T-helper 2 cell treated with Interferon-gamma antibody and Interleukin-4, amounts not matched to agents 5 μg/mL and 100 μg/mL, for 36 hours (primary cell): ENCODE measurements around the gene FLNB.
A peak's percentile ranks its signal among the peaks of the same experiment; 100 is the strongest.
"Not testable (repeated sequence)": the region's sequence is repeated elsewhere in the genome, so short reads cannot be mapped to it uniquely, and the experiment has no call there.

Source experiments
- DNase-seq: peaks from one replicate; pipeline ENCODE4 v3.0.0; 2021; ENCODE audit warnings: low spot score
- H3K27ac Mint-ChIP-seq: one replicate; pipeline ENCODE4 v1.8.0; 2021; ENCODE audit warnings: mild to moderate bottlenecking, mixed read lengths
- H3K27me3 Mint-ChIP-seq: one replicate; pipeline ENCODE4 v1.8.0; 2021; ENCODE audit warnings: low read depth, mixed read lengths
- H3K36me3 Mint-ChIP-seq: one replicate; pipeline ENCODE4 v1.8.0; 2021; ENCODE audit warnings: low read depth, mixed read lengths
- H3K4me1 Mint-ChIP-seq: one replicate; pipeline ENCODE4 v1.8.0; 2021; ENCODE audit warnings: low read depth, mixed read lengths
- H3K4me3 Mint-ChIP-seq: one replicate; pipeline ENCODE4 v1.8.0; 2022; ENCODE audit warnings: mild to moderate bottlenecking, moderate library complexity, mixed read lengths
- H3K9me3 Mint-ChIP-seq: one replicate; pipeline ENCODE4 v1.8.0; 2021; ENCODE audit warnings: mixed read lengths

FLNB gene

DNA sequence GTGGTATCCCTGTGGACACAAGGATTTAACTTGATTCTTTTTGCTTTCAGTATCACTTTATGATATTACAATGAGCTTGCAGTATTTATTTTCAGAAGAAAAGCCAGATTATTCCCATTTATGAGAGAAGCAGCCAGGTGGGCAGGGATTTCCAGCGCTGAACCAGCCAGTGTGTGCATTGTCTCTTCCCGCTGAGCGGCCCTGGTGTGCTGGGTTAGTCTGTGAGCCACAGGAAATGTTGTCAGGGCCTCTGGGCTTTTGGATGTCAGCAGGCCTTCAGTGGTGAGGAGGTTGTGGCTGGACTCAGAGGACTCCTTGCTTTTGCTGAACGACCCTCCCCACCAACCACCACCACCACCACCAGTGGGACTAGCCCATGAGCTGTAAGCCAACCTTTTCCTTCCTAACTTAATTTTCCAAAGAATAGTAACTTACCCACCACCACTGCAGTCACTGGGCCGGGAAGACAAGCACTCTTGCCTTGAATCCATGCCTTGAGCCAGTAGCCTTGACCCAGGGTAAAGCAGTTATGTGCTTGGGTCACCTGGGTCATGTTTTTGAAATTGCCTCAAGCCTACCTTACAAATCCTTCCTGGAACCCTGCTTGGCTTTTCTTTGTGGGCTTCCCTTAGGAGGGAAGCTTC, 33.1 kb downstream of the FLNB start:
- Mint-ChIP-seq H3K4me3 (peak overlapping the region; percentile 43), H3K36me3 (peaks cover 4% of the 10 kb centered on the region), H3K27me3 (no peaks in the 10 kb centered on the region), H3K9me3 (no peaks in the 10 kb centered on the region), H3K4me1 (peaks cover 45% of the 10 kb centered on the region), H3K27ac (peak overlapping the region; percentile 63)
- DNase-seq, result no peak

GRCh38 chr3:58041826-58042324, 33.7 kb downstream of the FLNB start:
- Mint-ChIP-seq H3K4me1 (peaks cover 39% of the 10 kb centered on the region), H3K27me3 (no peaks in the 10 kb centered on the region), H3K4me3 (peak overlapping the region; percentile 43), H3K36me3 (peaks cover 4% of the 10 kb centered on the region), H3K27ac (peak overlapping the region; percentile 63), H3K9me3 (no peaks in the 10 kb centered on the region)
- DNase-seq, result no peak

- no peak for DNase-seq
- H3K27ac Mint-ChIP-seq, result no peak overlapping the region
- H3K4me3 Mint-ChIP-seq, result no peak overlapping the region
- peaks cover 28% of the 10 kb centered on the region for H3K4me1 Mint-ChIP-seq
- no peaks in the 10 kb centered on the region for H3K27me3 Mint-ChIP-seq
- H3K9me3 Mint-ChIP-seq, result no peaks in the 10 kb centered on the region
- H3K36me3 Mint-ChIP-seq, result peaks cover 2% of the 10 kb centered on the region
These were observed 34.9 kb downstream of the FLNB start for GRCh38 chr3:58042947-58043707.

DNA sequence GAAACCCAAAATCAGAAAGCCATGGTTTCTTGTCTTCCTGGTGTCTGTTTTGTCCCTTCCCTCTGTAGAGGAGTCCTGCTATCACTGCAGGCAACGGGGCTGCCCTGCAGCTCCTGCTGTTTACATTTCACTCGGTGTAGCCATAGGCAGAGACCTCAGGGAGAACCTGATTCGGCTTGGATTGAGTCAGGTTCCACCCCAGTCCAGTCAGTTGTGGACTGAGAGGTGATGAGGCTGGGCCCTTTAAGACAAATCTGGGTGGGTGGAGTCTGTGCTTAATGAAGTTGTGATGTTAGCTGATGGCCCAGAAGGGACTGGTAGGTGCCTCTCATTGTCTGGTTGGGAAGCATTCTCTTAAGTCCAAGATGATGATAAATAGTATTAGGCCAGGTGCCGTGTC, 35.7 kb downstream of the FLNB start:
- Mint-ChIP-seq H3K27me3 (no peaks in the 10 kb centered on the region), H3K27ac (no peak overlapping the region), H3K36me3 (peaks cover 2% of the 10 kb centered on the region), H3K4me1 (peaks cover 27% of the 10 kb centered on the region), H3K9me3 (no peaks in the 10 kb centered on the region), H3K4me3 (no peak overlapping the region)
- no peak for DNase-seq

DNA sequence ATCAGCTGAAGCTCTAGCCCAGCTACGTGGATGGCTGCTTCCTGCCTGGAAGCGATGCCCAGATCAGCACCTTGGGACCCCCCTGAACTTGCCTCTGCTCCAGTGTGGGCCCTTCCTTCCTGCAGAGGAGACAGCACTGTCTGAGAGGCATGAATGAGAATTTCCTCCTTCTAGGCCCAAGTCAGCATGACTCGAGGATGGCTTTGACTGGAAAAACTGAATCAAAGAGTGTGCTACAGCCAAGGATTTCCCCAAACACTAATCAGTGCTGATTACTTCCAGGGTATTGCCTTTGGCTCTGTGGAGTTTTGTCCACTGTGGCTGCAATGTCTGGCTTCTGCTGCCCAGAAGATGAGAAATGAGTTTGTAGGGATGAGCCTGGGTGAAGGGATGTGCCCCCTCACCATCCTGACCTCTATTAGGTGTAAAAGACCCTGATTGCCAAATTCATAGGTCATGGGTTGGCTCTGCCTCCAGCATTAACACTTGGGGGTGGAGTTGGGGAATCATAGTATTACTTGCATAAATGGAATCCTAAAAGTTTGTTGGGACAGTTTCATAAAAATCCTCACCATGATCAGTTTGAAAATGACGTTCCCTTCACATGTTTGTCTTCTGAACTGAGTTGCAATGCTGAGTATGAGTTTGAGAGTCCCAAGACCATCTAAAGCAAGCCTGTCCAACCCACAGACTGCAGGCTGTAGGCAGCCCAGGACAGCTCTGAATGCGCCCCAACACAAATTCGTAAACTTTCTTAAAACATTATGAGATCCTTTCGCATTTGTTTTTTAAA, 36.7 kb downstream of the FLNB start:
- no peaks in the 10 kb centered on the region for H3K9me3 Mint-ChIP-seq
- peaks cover 2% of the 10 kb centered on the region for H3K36me3 Mint-ChIP-seq
- no peak overlapping the region for H3K27ac Mint-ChIP-seq
- H3K4me1 Mint-ChIP-seq, result peaks cover 28% of the 10 kb centered on the region
- no peak for DNase-seq
- H3K4me3 Mint-ChIP-seq, result no peak overlapping the region
- no peaks in the 10 kb centered on the region for H3K27me3 Mint-ChIP-seq

DNA sequence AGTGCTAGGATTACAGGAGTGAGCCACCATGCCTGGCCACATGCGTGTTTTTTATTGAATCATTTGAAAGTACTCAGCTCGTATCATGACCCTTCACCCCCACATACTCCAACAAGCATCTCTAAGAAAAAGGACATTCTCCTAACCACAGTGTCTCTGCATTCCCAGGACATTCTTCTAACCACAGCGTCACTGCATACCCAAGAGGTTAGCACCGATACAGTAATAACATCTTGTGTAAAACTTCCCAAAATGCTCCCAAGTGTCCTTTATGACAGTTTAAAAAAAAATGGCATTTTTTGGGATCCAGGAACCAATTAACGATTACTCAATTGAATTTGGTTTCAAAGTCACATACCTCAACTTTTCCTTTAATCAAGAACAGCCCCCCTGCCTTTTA, 39.6 kb downstream of the FLNB start:
- Mint-ChIP-seq H3K27ac (no peak overlapping the region), H3K36me3 (peaks cover 2% of the 10 kb centered on the region), H3K27me3 (no peaks in the 10 kb centered on the region), H3K9me3 (no peaks in the 10 kb centered on the region), H3K4me3 (no peak overlapping the region), H3K4me1 (peaks cover 15% of the 10 kb centered on the region)
- no peak for DNase-seq

- Mint-ChIP-seq H3K9me3 (no peaks in the 10 kb centered on the region), H3K4me3 (no peak overlapping the region), H3K36me3 (peaks cover 2% of the 10 kb centered on the region), H3K27me3 (no peaks in the 10 kb centered on the region), H3K4me1 (peaks cover 15% of the 10 kb centered on the region), H3K27ac (no peak overlapping the region)
- DNase-seq, result no peak
These were observed 40.1 kb downstream of the FLNB start for GRCh38 chr3:58048301-58048700.

DNA sequence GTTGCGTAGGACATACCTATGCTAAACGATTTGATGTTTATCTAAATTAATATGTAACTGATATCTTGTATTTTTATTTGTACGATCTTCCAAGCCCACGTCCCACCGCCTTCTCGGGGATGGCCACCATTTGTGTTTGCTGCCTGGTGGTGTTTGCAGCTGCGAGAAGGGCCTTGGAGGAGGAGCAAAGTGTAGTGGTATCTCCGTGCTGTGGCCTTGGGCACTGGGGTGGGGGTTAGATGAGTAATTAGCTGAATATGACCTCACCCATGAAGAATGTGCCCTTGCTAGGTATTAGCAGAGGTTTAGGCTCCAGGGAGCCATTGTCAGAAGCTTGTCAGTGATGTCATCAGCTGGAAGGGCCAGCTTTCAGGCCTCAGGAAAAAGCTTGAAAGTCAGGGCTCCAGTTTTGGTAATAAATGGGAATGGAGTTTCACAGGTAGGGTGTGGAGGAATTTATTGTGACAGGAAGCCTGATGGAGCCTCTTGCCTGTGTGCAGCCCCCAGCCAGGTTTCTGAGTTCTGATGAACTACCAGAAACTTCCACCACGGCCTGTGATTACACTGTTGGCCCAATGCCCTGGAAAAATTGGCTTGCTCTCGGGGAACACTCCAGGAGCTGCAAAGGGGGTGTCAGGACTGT, 41.0 kb downstream of the FLNB start:
- H3K27me3 Mint-ChIP-seq, result no peaks in the 10 kb centered on the region
- H3K27ac Mint-ChIP-seq, result no peak overlapping the region
- H3K9me3 Mint-ChIP-seq, result no peaks in the 10 kb centered on the region
- DNase-seq, result no peak
- H3K36me3 Mint-ChIP-seq, result peaks cover 2% of the 10 kb centered on the region
- no peak overlapping the region for H3K4me3 Mint-ChIP-seq
- peaks cover 15% of the 10 kb centered on the region for H3K4me1 Mint-ChIP-seq

DNA sequence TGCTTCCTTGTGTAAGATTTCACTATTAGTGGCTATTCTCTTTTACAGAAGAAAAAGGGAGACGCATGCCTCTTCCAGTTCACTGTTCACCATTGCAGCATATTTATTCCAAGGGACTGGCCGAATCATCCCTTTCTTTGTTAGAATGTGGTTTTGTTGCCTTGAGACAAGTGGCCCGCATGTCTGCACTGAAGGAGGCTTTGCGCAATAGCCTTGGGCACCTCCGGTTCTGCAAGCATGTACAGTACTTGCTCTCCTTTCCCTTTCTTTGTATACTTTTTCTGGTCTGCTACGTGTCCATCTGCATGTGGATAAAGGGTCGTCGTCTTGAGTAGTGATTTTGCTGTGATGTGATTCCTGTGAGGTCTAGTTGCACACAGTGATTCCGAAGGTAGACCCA, 43.0 kb downstream of the FLNB start:
- no peak overlapping the region for H3K27ac Mint-ChIP-seq
- no peaks in the 10 kb centered on the region for H3K9me3 Mint-ChIP-seq
- DNase-seq, result no peak
- H3K4me1 Mint-ChIP-seq, result peaks cover 13% of the 10 kb centered on the region
- H3K27me3 Mint-ChIP-seq, result no peaks in the 10 kb centered on the region
- H3K4me3 Mint-ChIP-seq, result no peak overlapping the region
- peaks cover 2% of the 10 kb centered on the region for H3K36me3 Mint-ChIP-seq

DNA sequence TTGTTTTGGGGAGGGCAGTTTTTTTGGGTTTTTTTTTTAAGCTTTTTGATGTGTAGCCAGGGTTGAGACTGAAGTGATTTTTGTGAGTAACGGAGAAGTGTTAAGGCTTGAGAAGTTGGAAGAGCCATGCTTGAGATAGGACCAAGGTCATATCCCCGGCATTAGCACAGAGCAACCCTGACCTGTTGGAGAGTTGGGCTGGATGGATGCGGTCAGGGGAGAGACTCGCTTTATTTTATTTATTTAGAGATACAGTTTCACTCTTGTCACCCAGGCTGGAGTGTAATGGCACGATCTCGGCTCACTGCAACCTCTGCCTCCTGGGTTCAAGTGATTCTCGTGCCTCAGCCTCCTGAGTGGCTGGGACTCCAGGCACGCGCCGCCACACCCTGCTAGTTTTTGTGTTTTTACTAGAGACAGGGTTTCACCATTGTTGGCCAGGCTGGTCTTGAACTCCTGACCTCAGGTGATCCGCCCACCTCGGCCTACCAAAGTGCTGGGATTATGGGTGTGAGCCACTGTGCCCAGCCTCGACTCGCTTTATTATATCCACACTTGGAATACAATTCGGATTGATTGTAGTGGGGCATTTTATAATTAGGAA, 43.5 kb downstream of the FLNB start:
- H3K4me3 Mint-ChIP-seq, H3K27me3 Mint-ChIP-seq, H3K36me3 Mint-ChIP-seq, H3K9me3 Mint-ChIP-seq, H3K27ac Mint-ChIP-seq, DNase-seq: not testable (repeated sequence)
- peaks cover 13% of the 10 kb centered on the region for H3K4me1 Mint-ChIP-seq

DNA sequence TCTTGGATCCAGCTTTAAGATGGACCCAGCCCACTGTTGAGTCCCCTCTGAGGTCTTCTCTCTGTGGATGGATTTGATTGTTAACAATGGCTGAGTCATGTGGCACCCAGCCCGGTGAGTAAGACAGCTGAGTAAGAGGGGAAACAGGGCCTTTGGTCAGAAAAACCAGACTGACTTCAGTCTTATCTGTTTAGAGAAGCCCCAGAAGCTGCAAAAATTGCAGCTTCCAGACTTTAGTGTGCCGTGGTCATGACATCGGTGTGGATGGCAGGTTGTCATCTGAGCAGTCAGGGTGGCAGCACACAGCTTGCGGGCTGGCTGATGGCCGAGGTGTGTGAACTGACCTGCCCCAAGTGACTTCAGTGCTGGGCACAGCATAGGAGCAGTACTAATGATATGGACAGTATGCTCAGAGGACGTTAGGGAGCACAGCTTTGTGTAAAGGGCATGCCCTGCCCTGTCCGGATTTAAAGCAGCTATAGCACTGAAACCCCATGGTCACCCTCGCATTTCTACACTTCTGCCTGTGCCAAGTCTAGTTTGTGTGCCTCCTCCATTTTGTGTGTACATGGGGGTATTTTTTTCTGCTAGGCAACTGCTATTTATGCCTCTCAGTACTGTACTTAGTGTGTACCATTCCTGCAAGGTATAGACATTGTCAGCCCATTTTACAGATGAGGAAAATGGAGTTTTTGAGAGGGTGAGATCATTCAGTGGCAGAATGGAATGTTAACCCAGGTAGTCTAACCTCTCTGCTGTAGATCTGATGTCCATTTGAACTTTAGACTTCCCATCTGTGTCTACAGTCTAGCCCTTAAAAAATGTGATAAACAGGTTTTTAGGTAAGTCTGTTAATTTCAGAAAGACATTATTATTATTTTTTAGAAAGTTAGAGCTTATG, 44.4 kb downstream of the FLNB start:
- peaks cover 13% of the 10 kb centered on the region for H3K4me1 Mint-ChIP-seq
- H3K27me3 Mint-ChIP-seq, result no peaks in the 10 kb centered on the region
- H3K4me3 Mint-ChIP-seq, result no peak overlapping the region
- H3K36me3 Mint-ChIP-seq, result peaks cover 2% of the 10 kb centered on the region
- H3K27ac Mint-ChIP-seq, result no peak overlapping the region
- peak; percentile 56 for DNase-seq
- H3K9me3 Mint-ChIP-seq, result no peaks in the 10 kb centered on the region

DNA sequence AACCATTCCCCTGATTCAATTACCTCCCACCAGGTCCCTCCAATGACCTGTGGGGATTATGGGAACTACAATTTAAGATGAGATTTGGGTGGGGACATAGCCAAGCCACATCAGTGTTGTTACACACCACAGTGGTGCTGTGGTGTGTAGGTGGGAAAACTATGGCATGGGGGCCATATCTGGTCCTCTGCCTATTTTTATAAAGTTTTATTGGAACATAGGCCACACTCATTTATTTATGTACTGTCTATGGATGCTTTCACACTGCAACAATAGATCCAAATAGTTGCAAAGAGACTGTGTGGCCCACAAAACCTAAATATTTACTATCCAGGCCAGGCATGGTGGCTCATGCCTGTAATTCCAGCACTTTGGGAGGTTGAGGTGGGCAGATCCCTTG, 46.4 kb downstream of the FLNB start:
- Mint-ChIP-seq H3K27ac (no peak overlapping the region), H3K27me3 (no peaks in the 10 kb centered on the region), H3K4me1 (peaks cover 6% of the 10 kb centered on the region), H3K9me3 (no peaks in the 10 kb centered on the region), H3K4me3 (no peak overlapping the region), H3K36me3 (no peaks in the 10 kb centered on the region)
- no peak for DNase-seq

DNA sequence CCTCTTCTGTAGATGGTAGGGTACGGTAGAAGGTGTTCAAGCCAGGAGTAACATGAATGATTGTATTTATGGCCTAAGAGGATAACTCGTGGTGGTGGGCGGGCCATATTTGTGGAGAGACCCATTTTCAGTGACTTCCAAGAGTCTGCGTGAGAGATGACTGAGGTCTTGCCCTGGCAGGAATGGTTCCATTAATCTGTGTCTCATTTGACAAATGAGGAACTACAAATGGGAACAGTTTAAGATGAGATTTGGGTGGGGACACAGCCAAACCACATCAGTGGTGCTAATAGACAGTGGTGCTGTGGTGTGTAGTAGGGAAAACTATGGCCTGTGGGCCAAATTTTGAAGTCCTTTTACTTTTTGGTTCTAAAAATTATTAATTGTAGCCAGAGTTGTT, 47.1 kb downstream of the FLNB start:
- Mint-ChIP-seq H3K27me3 (no peaks in the 10 kb centered on the region), H3K27ac (no peak overlapping the region), H3K4me1 (peaks cover 6% of the 10 kb centered on the region)

More for the DNA sequence above, 47.1 kb downstream of the FLNB start:
- Mint-ChIP-seq H3K36me3 (no peaks in the 10 kb centered on the region), H3K4me3 (no peak overlapping the region), H3K9me3 (no peaks in the 10 kb centered on the region)
- no peak for DNase-seq
